GM21423 (cell line): ENCODE data around the gene POC5.

ENCODE experiments used
- ATAC-seq: cut with Tn5 transposase; IDR thresholded peaks from one replicate; pipeline ENCODE4 v1.9.1; 2021; ENCODE audit warnings: mild to moderate bottlenecking, moderate library complexity; ENCODE audit not compliant: unreplicated experiment

The POC5 gene

DNA sequence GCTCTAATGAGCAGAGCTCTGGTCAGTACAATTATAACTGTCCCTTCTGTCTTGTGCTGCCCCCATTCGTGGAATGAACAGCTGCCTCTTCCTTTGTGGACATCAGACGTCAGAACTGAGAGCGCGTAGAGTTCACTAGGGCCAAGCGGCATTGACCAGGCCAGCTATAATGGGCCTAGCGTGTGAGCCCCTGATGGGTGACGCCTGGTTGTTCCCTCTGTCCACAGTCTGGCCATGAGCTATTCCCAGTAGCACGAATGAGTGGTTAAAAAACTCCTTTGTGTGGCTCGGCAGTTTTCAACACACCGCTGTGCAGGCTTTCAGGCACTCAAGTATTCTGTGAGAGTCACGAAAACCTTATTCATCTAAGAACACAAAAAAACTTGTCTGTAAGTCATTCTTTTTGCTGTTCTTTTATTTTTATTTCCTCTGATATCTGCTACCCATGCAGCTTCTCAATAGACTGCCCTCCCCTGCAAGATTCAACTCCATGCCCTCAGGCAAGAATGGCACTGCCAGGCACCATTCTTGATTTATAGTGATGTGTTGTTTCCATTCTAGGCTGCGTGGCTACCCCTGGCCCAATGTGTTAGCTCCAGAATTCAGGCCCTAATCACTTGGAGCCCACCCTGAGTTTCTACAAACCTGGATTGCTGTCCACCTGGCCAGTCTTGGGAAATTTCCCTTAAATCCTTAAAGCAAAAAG is 53.5 kb downstream of the POC5 start:
- no peak for ATAC-seq

DNA sequence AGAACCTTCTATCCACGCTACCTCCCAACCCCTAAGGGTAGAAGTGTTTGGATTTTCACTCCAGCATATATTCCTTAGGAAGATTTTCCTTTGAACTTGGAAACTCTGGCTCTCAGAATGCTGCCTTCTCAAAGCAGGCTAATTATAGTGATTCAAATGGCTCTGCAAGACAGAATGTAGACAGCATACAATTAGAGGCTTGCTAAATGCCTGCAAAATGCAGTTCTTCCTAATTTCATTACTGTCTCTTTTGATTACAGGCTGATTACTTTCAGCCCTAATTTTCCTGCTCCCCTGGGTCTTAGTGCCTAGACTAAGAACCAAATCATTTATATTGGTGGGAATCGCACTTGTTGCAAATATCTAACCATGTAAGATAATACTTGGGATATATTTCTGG is 55.2 kb downstream of the POC5 start:
- no peak for ATAC-seq

DNA sequence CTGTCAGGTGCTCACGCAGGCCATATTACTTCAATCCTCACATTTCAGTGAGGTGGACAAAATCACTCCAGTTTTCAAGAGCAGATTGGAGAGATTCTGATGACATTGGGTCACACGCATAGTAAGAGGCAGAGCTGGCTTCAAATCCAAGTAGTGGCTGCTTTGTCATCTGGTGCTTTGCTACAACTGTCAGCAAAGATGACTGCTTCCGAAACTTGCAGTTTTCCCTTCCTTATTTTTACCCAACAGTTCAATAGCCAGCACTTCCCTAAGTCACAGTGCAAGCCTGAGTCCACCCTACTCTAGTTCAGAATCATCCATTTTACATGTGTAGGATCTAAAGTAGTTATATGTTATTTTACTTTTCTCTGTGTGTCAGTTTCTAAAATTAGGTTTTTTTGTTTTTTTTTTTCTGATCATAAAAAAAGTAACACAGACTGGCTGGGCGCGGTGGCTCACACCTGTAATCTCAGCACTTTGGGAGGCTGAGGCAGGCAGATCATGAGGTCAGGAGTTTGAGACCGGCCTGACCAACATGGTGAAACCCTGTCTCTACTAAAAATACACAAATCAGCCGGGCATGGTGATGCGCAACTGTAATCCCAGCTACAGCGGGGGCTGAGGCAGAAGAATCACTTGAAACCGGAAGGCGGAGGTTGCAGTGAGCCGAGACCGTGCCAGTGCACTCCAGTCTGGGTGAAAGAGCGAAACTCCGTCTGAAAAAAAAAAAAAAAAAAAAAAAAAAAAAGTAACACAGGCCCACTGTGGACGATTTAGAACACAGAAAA is 56.4 kb downstream of the POC5 start:
- no peak for ATAC-seq

DNA sequence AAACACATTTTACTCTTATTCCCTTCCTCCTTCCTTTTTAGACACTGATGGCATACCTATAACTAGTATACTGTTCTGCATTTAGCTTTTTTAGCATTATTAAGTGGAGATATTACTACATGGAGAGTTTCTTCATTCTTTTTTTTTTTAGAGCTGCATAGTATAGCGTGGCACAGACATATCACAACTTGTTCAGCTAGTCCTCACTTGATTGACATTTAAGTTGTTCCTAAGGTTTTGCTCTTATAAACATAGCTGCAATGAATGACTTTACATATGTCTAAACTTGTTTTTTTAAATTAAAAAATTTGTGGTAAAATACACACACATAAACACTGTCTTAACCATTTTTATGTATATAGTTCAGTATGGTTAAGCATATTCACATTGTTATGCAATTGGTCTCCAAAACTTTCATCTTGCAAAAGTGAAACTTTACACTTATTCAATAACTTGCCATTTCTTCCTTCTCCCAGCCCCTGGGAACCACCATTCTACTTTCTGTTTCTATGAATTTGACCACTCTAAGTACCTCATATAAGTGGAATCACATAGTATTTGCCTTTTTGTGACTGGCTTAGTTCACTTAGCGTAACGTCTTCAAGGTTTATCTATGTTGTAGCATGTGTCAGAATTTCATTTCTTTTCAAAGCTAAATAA is 57.3 kb downstream of the POC5 start:
- no peak for ATAC-seq

DNA sequence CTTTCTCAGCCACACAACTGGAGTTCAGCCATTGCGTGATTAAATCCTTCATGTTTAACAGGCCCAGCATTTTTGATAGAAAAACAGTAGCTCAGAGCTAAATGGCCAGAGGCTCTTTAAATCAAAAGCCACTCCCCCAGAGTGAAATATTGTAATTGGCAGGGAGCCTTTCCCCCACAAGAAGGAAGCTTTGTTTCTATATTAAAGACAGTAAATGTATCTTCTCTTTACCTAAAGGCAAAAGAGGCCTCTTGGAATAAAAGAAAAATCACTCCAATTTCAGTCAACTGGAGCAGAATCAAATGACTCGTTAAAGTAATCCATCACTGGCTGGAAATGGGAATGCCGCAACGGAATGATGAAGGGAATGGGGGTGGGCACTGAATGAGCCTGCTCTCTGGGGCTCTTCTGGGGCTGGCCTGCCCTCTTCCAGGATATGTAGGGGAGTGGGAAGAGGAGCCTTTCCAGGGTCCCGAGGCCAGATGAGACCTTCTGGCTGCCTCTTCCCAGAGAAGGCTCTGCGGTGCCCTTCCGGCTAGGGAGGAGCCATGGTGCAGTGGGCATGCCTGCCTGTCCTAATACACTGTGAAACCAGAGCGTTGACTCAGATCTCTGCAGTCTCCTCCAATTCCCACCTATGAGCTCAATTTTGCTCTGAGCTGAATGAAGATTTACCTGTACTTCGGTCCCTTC is 60.8 kb downstream of the POC5 start:
- no peak for ATAC-seq

DNA sequence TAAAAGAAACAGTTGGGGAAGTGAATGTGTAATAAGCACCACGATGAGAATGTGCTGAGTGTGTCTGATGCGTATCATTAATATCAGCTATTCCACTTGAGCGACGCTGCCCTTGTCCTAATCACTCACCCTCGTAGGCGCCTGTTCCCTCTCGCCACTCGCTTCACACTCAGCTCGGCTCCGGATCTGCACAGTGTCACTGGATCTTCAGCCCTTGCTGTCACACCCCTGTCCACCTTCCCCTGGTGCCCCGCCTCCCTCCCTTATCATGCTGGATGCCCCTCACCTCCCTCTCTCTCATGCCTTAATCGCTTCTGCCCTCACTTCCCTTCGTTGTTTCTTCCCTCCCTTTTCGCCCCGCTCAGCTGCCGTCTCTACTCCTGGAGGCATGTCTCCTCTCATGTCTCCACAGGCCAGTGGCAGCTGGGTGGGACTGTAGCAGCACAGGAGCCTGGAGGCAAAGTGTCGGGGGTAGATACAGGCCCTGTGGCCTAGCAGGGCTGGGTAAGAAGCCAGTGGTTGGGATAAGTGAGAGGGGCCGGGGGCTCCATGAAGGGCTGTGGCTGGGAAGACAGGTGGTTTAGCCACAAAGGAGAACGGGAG is 62.4 kb downstream of the POC5 start:
- ATAC-seq: no peak

DNA sequence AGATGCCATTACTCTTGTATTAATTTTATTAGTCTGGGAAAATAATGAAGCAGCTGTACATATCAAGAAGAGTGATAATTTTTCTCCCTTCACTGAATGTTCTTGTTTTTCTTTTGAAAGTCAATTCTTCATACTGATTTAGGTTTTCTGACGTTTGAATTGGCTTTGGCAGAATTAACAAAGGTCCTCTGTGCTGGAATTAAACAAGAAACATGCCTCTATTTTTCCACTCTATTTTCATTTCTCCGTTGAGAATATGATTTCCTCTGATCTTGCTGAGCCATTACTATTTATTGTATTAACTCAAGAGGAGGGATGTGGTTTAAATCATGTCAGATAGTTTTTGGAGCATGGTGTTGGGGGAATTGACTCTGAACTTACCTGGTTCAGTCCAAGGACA is 63.7 kb downstream of the POC5 start:
- ATAC-seq: no peak

DNA sequence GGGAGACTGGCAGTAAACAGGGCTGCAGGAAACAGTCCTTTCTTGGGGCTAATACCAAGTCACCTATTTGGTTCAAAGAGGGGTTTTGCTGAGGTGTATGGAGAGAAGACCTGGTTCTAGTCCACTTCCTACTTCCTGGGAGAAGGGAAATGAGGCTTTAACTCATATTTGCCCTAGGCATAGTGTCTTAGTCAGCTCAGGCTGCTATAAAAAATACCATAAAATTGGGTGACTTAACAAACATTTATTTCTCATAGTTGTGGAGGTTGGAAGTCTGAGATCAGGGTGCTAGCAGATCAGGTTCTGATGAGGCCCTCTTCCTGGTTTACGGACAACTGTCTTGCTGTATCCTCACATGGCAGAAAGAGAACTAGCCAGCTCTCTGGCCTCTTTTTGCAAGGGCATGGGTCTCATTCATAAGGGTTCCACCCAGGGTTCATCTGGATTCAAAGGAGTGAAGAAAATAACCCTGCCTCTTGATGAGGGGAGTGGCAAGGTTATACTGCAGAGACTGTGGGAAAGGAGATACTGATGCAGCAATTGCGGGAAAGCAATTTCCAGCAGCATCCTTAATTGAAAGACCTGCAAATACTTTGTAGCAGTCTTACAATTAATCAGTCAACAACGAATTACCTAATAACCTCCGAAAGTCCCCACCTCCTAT is 65.5 kb downstream of the POC5 start:
- no peak for ATAC-seq

DNA sequence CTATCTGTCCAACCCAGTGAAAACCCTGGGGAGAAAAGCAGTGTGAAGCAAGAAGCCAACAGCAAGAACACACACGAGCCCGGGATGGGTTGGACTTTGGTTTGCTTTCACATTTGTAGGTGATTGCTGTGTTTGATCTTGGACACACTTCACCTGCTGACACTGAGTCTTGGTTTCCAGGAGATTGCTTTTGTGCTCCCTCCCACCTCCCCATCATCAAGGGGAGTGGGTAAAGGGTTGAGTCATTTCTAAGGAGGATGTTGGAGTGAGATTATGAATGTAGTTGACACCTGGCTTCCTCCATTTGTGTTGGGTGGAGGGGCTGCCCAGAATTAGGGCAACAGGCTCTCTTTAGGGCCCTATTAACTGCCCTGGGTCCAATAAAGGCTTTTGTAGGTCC is 68.5 kb downstream of the POC5 start:
- no peak for ATAC-seq

DNA sequence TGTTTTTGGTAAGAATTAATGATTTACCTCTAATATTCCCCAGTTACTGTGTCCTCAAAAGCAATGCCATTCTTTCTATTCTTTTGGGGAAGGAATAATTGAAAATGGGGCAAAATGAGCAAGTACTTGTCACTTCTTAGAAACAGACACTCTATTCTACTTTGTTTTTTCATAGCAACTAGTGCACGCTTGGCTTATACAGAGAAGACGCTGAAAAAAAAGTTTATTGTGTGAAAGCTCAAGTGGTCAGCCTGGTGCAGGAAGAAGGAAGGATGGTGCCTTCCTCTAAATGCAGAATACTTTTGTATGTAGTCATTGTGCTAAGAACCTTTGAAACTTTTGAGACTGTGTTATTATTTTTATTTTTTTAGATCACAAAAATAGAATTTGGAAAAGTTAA is 76.4 kb downstream of the POC5 start:
- ATAC-seq: no peak

DNA sequence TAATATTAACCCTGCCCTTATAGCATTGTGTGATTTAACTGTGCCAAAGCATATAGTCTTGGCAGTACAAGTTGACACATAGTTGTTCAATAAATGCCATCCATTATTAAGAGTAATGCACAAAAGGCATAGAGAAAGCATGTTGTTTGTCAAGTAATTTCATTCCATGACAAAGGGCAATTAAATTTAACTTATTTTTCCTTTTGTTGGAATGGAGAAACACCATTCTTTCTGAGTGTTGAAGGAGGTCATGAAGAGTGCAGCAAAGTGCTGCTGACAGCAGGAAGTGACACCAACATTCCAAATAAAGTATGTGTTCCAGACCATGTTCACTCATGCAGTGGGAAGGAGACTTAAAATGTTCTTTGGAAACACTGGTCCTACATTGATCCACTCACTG is 76.8 kb downstream of the POC5 start:
- no peak for ATAC-seq

DNA sequence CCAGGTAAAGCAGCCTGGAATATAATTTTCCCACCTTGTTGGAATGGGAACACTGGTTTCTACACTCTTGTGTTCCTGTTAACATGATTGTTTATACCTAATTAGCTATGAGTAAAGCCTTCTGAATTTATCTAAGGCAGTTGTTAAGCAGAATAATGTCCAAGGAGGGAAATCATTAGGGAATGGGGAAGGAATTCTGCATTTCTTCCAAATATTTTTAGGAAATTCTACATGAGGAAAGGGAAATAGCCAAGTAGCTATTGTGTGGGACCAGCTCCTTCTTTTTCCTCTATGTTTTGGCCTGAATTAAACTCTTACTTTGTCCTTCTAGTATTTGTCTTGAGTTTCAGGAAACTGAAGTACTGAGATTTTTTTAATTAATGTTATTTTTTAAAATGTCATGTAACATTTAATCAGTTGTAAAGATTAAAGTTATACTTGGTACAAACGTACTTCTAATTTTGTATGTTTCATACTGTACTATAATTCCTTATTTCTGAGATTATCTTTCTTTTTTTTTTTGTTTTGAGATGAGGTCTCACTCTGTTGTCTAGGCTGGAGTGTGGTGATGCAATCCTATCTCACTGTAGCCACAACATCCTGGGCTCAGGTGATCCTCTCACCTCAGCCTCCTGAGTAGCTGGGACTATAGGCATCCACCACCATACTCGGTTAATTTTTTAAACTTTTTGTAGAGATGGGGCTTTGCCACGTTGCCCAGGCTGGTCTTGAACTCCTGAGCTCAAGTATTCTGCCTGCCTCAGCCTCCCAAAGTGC is 77.5 kb downstream of the POC5 start:
- ATAC-seq: no peak

DNA sequence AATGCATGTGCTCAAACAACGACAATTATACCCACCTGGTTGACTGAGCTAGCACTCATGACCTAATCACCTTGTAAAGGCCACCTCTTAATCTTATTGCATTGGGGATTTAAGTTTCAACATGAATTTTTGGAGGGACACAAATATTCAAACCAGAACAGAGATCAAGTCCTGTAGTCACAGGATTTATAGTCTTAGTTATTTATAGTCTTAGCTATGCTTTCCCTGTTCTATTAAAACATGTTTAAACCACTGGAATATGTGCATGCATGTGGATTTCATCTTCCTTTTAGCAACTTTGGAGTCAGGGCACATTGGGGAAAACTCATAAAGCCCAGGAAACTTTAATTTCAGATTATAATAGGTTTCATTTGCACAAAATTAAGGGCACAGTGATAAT is 79.3 kb downstream of the POC5 start:
- ATAC-seq: no peak

DNA sequence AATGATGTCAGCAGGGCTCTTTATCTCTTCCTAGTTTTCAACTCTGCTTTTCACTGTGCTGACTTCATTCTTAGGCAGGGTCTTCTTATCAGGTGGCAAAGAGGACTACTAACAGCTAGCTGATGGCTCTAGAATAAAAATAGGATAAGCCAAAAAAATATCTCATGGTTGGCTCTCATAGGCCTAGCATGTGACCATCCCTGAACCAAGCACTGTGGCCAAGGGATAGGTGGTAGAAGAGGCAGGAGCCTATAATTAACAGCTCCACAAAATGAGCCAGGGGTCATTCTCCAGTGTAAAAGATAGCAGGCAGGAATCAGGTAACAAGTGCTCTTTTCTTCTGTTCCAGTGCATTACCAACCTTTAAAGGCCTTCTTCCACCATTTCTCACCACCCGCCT is 84.9 kb downstream of the POC5 start:
- ATAC-seq: no peak

DNA sequence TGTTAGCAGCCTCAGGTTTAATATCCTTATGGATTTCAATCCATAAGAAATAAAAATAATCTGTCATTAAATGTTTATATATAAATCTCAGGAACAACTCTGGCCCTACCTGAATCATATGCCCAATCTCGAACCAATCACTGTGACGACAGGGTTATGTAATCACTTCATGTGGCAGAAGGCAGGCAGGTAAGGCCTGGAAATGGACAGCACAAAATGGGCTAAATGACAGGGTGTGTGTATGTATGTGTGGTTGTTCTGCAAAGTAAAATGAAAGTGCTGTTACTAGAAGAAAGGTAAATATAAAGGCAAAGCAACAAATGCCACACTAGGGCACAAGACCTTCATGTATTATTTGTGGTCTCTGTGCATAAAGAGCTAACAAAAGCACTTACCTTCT is 86.4 kb downstream of the POC5 start:
- ATAC-seq: no peak

DNA sequence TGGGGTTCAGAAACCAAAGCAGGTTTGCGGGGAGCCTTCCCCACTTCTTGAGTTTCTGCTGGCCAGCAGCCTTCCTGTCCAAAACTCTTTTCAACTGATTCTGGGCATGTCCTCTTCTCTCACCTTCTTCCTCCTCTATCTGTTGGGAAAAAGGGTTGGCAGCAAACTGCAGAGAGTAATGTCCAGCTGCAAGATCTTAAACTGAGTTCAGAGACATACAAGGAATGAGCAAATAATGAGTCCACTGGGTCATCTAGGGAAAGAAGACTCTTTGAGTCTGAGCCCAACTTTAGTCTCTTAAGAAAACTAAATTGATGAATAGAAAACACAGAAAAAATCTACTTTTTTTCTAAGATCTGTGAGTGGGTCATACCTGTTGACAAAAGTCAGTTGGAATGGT is 89.4 kb downstream of the POC5 start:
- ATAC-seq: no peak

DNA sequence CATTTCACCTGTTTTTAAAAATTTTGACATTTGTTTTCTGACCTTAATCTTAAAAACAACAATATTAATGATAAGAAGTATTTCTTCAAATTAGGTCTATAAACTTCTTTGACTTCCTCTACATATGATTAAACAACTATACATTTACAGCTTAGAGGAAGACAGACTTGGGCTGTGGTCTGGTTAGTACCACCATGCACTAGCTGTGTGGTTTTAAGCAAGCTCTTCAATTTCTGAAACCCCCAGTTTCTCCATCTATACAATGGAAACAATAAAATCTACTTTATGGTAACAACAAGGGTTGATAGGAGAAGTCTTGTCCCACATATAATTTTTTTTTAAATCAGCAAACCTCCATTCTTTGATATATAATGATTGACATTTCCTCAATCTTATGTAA is 90.3 kb downstream of the POC5 start:
- no peak for ATAC-seq
